NCI-H1092 treated with DMSO at 0.1 percent for 48 hours (cell line): ENCODE data around the gene ANKRD33.

Experiments
- DNase-seq: peaks from one replicate; lab custom pipeline; 2025; lab: John Stamatoyannopoulos, UW

Gene ANKRD33

GRCh38 chr12:51904951-51905470, 17.1 kb downstream of the ANKRD33 start:
- no peak for DNase-seq

- no peak for DNase-seq
Measured at GRCh38 chr12:51905471-51906429, 17.8 kb downstream of the ANKRD33 start.

GRCh38 chr12:51906430-51907082, 18.7 kb downstream of the ANKRD33 start:
- no peak for DNase-seq

- DNase-seq: no peak
Measured at GRCh38 chr12:51907083-51907855, 19.4 kb downstream of the ANKRD33 start, which contains the start of gene ACVRL1. ACVRL1 (plus strand) TSS chr12:51907504; CDS start chr12:51912475, 4,971 bp downstream.

- no peak for DNase-seq
Measured at GRCh38 chr12:51907856-51908425, 20.0 kb downstream of the ANKRD33 start.

GRCh38 chr12:51908876-51909592, 21.1 kb downstream of the ANKRD33 start:
- DNase-seq: no peak

GRCh38 chr12:51910168-51910567, 22.3 kb downstream of the ANKRD33 start:
- no peak for DNase-seq

GRCh38 chr12:51910691-51911090, 22.8 kb downstream of the ANKRD33 start:
- no peak for DNase-seq

- no peak for DNase-seq
Measured at GRCh38 chr12:51911307-51911706, 23.4 kb downstream of the ANKRD33 start.

- no peak for DNase-seq
Measured at GRCh38 chr12:51911788-51912711, 24.1 kb downstream of the ANKRD33 start.

GRCh38 chr12:51913071-51914033, 25.4 kb downstream of the ANKRD33 start:
- DNase-seq: no peak

- no peak for DNase-seq
Measured at GRCh38 chr12:51914034-51914923, 26.4 kb downstream of the ANKRD33 start.

GRCh38 chr12:51915003-51915625, 27.2 kb downstream of the ANKRD33 start:
- DNase-seq: no peak

GRCh38 chr12:51915951-51916350, 28.0 kb downstream of the ANKRD33 start:
- no peak for DNase-seq

- DNase-seq: no peak
Measured at GRCh38 chr12:51917041-51917590, 29.2 kb downstream of the ANKRD33 start.

GRCh38 chr12:51917746-51918453, 30.0 kb downstream of the ANKRD33 start:
- DNase-seq: no peak
